ENCODE results near the gene KRTAP17-1. TPM values are rescaled to one million over a fixed set of nuclear protein-coding genes. Genes with fewer than 3 reads are reported as not detected.

Gene KRTAP17-1
- total RNA-seq, 1 experiment from 2014 or later, result not detected

DNA sequence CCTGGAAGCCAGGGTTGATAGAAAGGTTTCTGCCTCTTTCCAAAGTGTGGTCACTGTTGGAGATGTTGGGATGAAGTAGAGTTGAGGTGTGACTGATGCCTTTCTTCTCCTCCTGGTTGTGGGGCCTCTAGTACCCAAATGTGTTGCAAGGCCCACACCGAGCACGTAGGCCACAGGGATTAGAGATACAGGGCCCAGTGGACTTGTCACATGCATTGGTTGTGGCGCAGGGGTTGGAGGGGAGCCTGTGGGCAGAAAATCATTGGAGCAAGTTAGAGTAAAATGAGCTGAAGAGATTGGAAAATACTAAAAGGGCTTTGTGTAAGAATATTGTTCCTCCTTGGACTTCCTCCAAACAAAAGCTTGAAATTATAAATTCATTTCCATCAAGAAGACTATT is 30.5 kb upstream of the KRTAP17-1 start:
- H4K91ac ChIP-seq (ENCODE audit: insufficient read length, low read depth, low read length), result no peak overlapping the region
- no peak overlapping the region for H2BK15ac ChIP-seq (ENCODE audit: low read depth, low read length)
- TF ChIP-seq, protein P1, sequence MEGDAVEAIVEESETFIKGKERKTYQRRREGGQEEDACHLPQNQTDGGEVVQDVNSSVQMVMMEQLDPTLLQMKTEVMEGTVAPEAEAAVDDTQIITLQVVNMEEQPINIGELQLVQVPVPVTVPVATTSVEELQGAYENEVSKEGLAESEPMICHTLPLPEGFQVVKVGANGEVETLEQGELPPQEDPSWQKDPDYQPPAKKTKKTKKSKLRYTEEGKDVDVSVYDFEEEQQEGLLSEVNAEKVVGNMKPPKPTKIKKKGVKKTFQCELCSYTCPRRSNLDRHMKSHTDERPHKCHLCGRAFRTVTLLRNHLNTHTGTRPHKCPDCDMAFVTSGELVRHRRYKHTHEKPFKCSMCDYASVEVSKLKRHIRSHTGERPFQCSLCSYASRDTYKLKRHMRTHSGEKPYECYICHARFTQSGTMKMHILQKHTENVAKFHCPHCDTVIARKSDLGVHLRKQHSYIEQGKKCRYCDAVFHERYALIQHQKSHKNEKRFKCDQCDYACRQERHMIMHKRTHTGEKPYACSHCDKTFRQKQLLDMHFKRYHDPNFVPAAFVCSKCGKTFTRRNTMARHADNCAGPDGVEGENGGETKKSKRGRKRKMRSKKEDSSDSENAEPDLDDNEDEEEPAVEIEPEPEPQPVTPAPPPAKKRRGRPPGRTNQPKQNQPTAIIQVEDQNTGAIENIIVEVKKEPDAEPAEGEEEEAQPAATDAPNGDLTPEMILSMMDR (conservative IDR thresholded peaks at IDR 0.05), result no peak
- H4K8ac ChIP-seq (replicated peaks; ENCODE audit: insufficient read length, low read depth, low read length), result no peak overlapping the region
- no peak overlapping the region for H3K4ac ChIP-seq (ENCODE audit: low read depth, low read length)
- no CpG with 5 or more reads among the region's 3 CpGs for WGBS (ENCODE audit: extremely low coverage, insufficient read length, low lambda C conversion rate)
- H3K79me1 ChIP-seq (ENCODE audit: insufficient read depth, low read depth, low read length, poor library complexity, severe bottlenecking), result no peaks in the 10 kb centered on the region
- H2BK12ac ChIP-seq (ENCODE audit: insufficient read length, low read depth, low read length), result no peak overlapping the region
- no peaks in the 10 kb centered on the region for H4K20me1 ChIP-seq (ENCODE audit: control insufficient read depth, insufficient read depth, insufficient read length)
- no peak overlapping the region for H3K56ac ChIP-seq (ENCODE audit: insufficient read length, low read depth, low read length)
- H3K23me2 ChIP-seq (ENCODE audit: insufficient read length, low read depth, low read length, poor library complexity, severe bottlenecking), result no peaks in the 10 kb centered on the region
- no peak overlapping the region for H2AK5ac ChIP-seq (ENCODE audit: insufficient read length, low read length)
- Mint-ChIP-seq H3K9me3 (peaks cover 13 to 20% of the 10 kb centered on the region in 2 experiments), H3K4me1 (no peaks in the 10 kb centered on the region), H3K27me3 (ENCODE audit: low read depth) (peaks cover 8% of the 10 kb centered on the region), H3K4me3 (no peak overlapping the region), H3K36me3 (ENCODE audit: insufficient read depth in 1 of 3, low read depth in 3 of 3) (peaks cover 2 to 19% (median 3%) of the 10 kb centered on the region in 3 experiments), H3K27ac (no peak overlapping the region)
- H3K4me1 ChIP-seq (ENCODE audit: insufficient read depth, low read length), result no peaks in the 10 kb centered on the region
- no peak overlapping the region for H2BK120ac ChIP-seq (ENCODE audit: low read depth, low read length, poor library complexity, severe bottlenecking)
- no peak overlapping the region for H2AFZ ChIP-seq (ENCODE audit: low read length)
- no peak overlapping the region for H3K4me2 ChIP-seq (ENCODE audit: insufficient read depth, insufficient read length, low read length)
- H2BK20ac ChIP-seq (ENCODE audit: low read depth, low read length, poor library complexity, severe bottlenecking), result no peak overlapping the region
- no peak for DNase-seq
- no peaks in the 10 kb centered on the region for H3K79me2 ChIP-seq (ENCODE audit: insufficient read depth, low read length)
- H3T11ph ChIP-seq (ENCODE audit: low read length), result no peak overlapping the region
- H3K27me3 ChIP-seq (ENCODE audit: insufficient read depth, low read length), result no peaks in the 10 kb centered on the region
- no peak overlapping the region for H3K9ac ChIP-seq (ENCODE audit: extremely low read depth, insufficient read length, low read length)
- no peak overlapping the region for H3K27ac ChIP-seq (ENCODE audit: insufficient read length, low read depth, low read length)
- H3K14ac ChIP-seq (ENCODE audit: insufficient read depth, low read length), result no peak overlapping the region
- no peaks in the 10 kb centered on the region for H3K9me3 ChIP-seq (ENCODE audit: control insufficient read depth, low read depth, low read length)
- H2BK5ac ChIP-seq (ENCODE audit: insufficient read length, low read length), result no peak overlapping the region
- no peak overlapping the region for H3K23ac ChIP-seq (ENCODE audit: insufficient read length, low read depth, low read length)
- H4K5ac ChIP-seq (ENCODE audit: insufficient read length, low read depth, low read length), result no peak overlapping the region
- H3K18ac ChIP-seq (ENCODE audit: insufficient read length, low read depth, low read length), result no peak overlapping the region

All from H9 (cell line).